Thyroid gland (tissue), 4 donors: ENCODE measurements around the gene PALM. TPM values are rescaled to one million over a fixed set of nuclear protein-coding genes. Genes with fewer than 3 reads are reported as not detected.

Source experiments
- DNase-seq, 2 donors: peaks; one replicate each; pipeline ENCODE4 v3.0.0-alpha.2; 2019
- H3K27ac ChIP-seq, 3 donors: fragments of 200-600 bp; sonication (generic); 1 replicate in 2 of 3; 2 replicates in 1 of 3; pipeline ENCODE4 v1.5.1; 2016 to 2019; ENCODE audit warnings: mild to moderate bottlenecking in 1 of 3, moderate library complexity in 1 of 3
- H3K27me3 ChIP-seq: fragments of 200-600 bp; sonication (generic); one replicate; pipeline ENCODE4 v1.5.1; 2019
- H3K36me3 ChIP-seq, 2 donors: fragments of 200-600 bp; sonication (generic); one replicate each; pipeline ENCODE4 v1.5.1; 2016 to 2019
- H3K4me1 ChIP-seq, 2 donors: fragments of 200-600 bp; sonication (generic); one replicate each; pipeline ENCODE4 v1.5.1; 2017 to 2019
- H3K4me3 ChIP-seq, 3 donors: fragments of 200-600 bp; sonication (generic); replicated peaks in 1 of 3; 1 replicate in 2 of 3; 2 replicates in 1 of 3; pipeline ENCODE4 v1.5.1; 2016; ENCODE audit warnings: mild to moderate bottlenecking in 1 of 3
- H3K9me3 ChIP-seq: fragments of 200-600 bp; sonication (generic); one replicate; pipeline ENCODE4 v1.5.1; 2017
- POLR2A ChIP-seq, 2 donors: fragments of 450-650 bp; IDR thresholded peaks; one replicate each; pipeline ENCODE4 v1.6.1; 2017; ENCODE audit warnings: antibody characterized with exemption in 2 of 2, mild to moderate bottlenecking in 2 of 2, moderate library complexity in 1 of 2
- WGBS, 2 donors: methylation state at CpG; one replicate each; pipeline ENCODE4 v1.1.5; 2017; 5-methylcytosine and 5-hydroxymethylcytosine counted together
- intact Hi-C: fragments of 100-400 bp; cut with DNase I; formaldehyde crosslinking; loops from one replicate; pipeline ENCODE4 v1.15.1; 2023
- total RNA-seq, 4 donors: library from RNA; depleted of rRNA; stranded (reverse); fragments of >200 nt; gene quantifications; one replicate each; pipeline ENCODE4 v1.2.3, GENCODE V29; 2016
- TF ChIP-seq, protein P1 (sequence below), 6 experiments: fragments of 200-600 bp in 3 of 6; fragments of 450-650 bp in 3 of 6; sonication (generic) in 3 of 6; IDR thresholded peaks; one replicate each; pipeline ENCODE4 v1.5.1; 2016 to 2019; ENCODE audit warnings: antibody characterized with exemption in 6 of 6, mild to moderate bottlenecking in 2 of 6, inconsistent platforms in 1 of 6, moderate library complexity in 1 of 6

Gene PALM
- total RNA-seq, 4 donors from 2014 or later, result 18.9 to 45.5 (median 27.7) TPM

DNA sequence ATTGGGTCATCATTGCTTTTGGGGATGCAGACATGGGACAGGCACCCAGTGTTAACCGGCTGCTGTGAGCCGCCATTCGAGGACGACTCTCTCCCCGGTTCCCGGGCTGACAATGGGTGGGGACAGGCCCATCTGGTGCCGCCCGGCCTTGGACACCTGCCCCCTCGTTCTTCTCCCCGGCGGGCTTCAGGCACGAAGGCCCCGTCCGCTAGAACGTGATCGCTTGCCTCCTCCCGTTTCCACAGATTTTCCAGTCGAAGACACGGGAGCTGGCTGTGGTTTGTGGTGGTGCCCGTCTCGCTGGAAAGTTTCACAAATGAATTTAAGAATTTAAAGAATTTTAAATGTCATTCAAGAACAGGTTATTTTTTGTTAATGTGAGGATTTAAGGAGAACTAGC, 2.0 kb downstream of the PALM start:
- no peak overlapping the region for H3K4me3 ChIP-seq

DNA sequence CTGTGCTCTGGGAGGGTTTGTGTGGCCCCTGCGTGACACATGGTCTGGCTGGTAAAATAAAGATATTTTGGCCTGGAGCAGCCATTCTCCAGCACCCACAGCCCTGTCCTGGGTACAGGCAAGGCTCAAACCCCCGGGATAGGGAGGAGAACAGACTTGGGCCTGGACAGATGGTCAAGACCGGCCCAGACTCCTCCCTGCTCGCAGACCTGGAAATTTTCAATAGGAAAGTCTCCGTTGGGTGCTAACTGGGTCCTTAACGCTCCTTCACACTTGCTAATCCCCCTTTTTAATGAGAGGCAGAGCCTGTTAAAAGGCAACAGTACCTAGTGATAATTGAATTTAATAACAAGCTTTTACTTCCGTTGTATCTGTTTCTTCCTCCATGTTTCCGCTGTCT, 2.5 kb downstream of the PALM start:
- no peak overlapping the region for H3K27ac ChIP-seq
- no peaks in the 10 kb centered on the region for H3K36me3 ChIP-seq
- DNase-seq, result no peak
- H3K9me3 ChIP-seq, result no peaks in the 10 kb centered on the region
- TF ChIP-seq, protein P1, sequence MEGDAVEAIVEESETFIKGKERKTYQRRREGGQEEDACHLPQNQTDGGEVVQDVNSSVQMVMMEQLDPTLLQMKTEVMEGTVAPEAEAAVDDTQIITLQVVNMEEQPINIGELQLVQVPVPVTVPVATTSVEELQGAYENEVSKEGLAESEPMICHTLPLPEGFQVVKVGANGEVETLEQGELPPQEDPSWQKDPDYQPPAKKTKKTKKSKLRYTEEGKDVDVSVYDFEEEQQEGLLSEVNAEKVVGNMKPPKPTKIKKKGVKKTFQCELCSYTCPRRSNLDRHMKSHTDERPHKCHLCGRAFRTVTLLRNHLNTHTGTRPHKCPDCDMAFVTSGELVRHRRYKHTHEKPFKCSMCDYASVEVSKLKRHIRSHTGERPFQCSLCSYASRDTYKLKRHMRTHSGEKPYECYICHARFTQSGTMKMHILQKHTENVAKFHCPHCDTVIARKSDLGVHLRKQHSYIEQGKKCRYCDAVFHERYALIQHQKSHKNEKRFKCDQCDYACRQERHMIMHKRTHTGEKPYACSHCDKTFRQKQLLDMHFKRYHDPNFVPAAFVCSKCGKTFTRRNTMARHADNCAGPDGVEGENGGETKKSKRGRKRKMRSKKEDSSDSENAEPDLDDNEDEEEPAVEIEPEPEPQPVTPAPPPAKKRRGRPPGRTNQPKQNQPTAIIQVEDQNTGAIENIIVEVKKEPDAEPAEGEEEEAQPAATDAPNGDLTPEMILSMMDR (IDR thresholded peaks at IDR 0.05), result no peak
- no peak for TF ChIP-seq POLR2A (IDR thresholded peaks at IDR 0.05)
- peaks cover 7 to 22% of the 10 kb centered on the region in 2 donors for H3K4me1 ChIP-seq
- no peak overlapping the region for H3K4me3 ChIP-seq
- 80 to 84% methylated on average over 7 to 8 of the region's 8 CpGs for WGBS, 2 donors
- intact Hi-C loops, result no loop called here
- no peaks in the 10 kb centered on the region for H3K27me3 ChIP-seq

More for the DNA sequence above, 2.0 kb downstream of the PALM start:
- Histone ChIP-seq H3K36me3 (no peaks in the 10 kb centered on the region), H3K9me3 (no peaks in the 10 kb centered on the region), H3K27me3 (no peaks in the 10 kb centered on the region), H3K4me1 (peaks cover 7 to 22% of the 10 kb centered on the region in 2 donors), H3K27ac (peak overlapping the region in 1 of 3 donors; percentile 74)
- no peak for TF ChIP-seq POLR2A (IDR thresholded peaks at IDR 0.05)
- WGBS, 2 donors, result 76 to 89% methylated on average over 16 to 21 of the region's 21 CpGs
- no peak for DNase-seq
- intact Hi-C loops, result no loop called here

DNA sequence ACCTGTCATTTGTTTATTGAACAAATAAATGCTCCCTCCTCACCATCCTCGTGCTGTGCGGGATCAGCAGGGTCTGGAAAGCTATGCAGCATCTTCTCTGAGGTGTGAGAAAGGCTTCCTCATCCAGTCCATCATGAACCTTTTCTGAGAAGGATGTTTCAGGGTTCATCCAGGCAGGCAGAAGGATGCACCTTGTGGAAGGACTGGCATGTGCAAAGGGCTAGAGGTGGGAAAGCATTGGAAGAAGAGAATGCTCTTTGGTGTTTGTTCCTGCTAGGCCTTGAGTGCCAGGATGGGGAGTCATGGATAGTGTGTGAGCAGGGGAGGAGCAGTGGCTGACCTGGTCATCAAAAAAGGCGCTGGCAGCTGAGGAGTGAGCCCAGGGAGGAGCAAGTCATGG, 6.6 kb downstream of the PALM start:
- TF ChIP-seq, protein P1 (IDR thresholded peaks at IDR 0.05), result no peak
- TF ChIP-seq POLR2A (IDR thresholded peaks at IDR 0.05), result no peak
- Histone ChIP-seq H3K27ac (no peak overlapping the region), H3K4me1 (peaks cover 4 to 18% of the 10 kb centered on the region in 2 donors), H3K9me3 (no peaks in the 10 kb centered on the region), H3K36me3 (no peaks in the 10 kb centered on the region), H3K4me3 (no peak overlapping the region), H3K27me3 (no peaks in the 10 kb centered on the region)
- 93 to 98% methylated on average over 3 of the region's 3 CpGs for WGBS, 2 donors
- no peak for DNase-seq
- intact Hi-C loops, result no loop called here

DNA sequence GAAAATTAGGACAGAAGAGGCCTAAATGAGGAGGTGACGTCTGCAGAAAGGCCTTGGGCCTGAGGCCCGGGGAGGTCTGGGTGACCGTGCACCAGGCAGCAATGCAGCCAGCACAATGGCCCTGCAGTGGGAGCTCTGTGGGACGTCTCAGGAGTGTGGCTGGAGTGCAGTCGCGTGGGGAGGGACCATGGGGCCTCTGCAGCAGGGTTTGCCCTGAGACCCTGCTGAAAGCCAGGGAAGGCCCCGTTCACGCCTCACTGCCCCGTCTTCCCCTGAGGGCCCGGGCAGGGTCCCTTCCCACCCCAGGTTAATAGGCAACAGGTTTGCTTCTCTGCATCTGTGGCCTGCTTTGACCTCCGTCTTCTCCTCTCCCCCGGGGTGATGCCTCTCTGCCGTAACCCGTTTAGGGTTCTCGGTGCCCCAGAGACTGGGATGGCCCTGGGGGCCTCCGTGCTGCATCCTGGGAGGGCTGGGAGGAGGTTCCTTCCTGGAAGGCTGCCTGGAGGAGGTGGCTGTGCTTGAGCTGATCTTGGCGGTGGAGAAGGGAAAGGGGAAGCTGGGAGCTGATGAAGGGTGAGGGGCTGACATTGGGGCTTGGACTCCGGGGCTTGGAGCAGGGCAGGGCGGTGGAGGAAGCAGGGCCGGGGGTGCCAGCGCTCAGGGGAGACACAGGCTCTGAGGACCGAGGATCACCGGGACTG, 9.7 kb downstream of the PALM start:
- DNase-seq, result no peak
- Histone ChIP-seq H3K4me1 (peaks cover 4 to 30% of the 10 kb centered on the region in 2 donors), H3K27ac (peak overlapping the region in 2 of 3 donors; percentile 47 to 58), H3K4me3 (no peak overlapping the region), H3K27me3 (no peaks in the 10 kb centered on the region), H3K9me3 (no peaks in the 10 kb centered on the region), H3K36me3 (no peaks in the 10 kb centered on the region)
- WGBS, 2 donors, result 54 to 57% methylated on average over 15 to 22 of the region's 23 CpGs
- intact Hi-C loops, result no loop called here
- TF ChIP-seq, protein P1 (IDR thresholded peaks at IDR 0.05), result no peak
- TF ChIP-seq POLR2A (IDR thresholded peaks at IDR 0.05), result no peak

DNA sequence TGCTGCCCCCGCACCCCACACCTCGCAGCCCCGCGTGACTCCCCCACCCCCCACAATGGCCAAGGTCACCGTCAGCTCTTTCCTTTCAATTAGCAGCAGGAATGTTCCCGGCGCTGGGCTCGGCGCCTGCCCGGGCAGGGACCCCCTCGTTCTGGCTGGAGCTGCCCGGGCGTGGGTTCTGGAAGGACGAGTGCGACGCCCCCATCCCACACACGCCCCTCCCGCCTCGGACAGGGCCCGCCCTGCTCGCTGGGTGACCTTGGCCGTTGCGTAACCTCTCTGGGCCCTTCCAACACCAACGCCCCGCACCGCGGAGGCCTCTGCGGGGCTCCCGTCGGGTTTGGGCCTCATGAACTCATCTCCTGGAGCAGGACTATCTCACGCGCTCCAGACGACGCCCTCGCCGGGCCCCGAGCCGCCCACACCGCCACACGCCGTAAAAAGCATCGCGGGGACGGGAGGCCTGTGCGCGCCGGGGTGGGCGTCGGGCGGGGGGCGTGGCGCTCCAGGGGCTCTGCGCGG, 10.3 kb downstream of the PALM start:
- intact Hi-C loops, result no loop called here
- Histone ChIP-seq H3K4me3 (peak overlapping the region in 1 of 3 donors; percentile 6), H3K36me3 (no peaks in the 10 kb centered on the region), H3K4me1 (peaks cover 4 to 30% of the 10 kb centered on the region in 2 donors), H3K9me3 (no peaks in the 10 kb centered on the region), H3K27ac (peak overlapping the region in 2 of 3 donors; percentile 47 to 58), H3K27me3 (no peaks in the 10 kb centered on the region)
- no peak for TF ChIP-seq POLR2A (IDR thresholded peaks at IDR 0.05)
- TF ChIP-seq, protein P1 (IDR thresholded peaks at IDR 0.05), result no peak
- WGBS, 2 donors, result 25 to 29% methylated on average over 2 to 4 of the region's 54 CpGs
- peak in 1 of 2 donors; percentile 21 for DNase-seq
